A549 (cell line): ENCODE results near the gene PRDM5.

Source experiments
- BHLHE40 ChIP-seq: IDR thresholded peaks from 2 replicates; pipeline ENCODE4 v1.6.1; 2012; ENCODE audit warnings: low read depth, low read length, inconsistent platforms
- CHD2 ChIP-seq: fragments of 150-350 bp; IDR thresholded peaks from 2 replicates; pipeline ENCODE4 v1.6.1; 2014; ENCODE audit warnings: low read length; ENCODE audit not compliant: partially characterized antibody
- FOSL2 ChIP-seq, 2 experiments: fragments of 450-650 bp in 1 of 2; fragments of >200 bp in 1 of 2; sonication (Bioruptor Twin) in 1 of 2; formaldehyde crosslinking; IDR thresholded peaks; 2 replicates each; pipeline versions ENCODE4 v1.5.0 to v1.6.1; 2016 to 2020; ENCODE audit warnings: mild to moderate bottlenecking in 1 of 2, moderate library complexity in 1 of 2
- JUNB ChIP-seq: fragments of >200 bp; sonication (Bioruptor Twin); formaldehyde crosslinking; IDR thresholded peaks from 2 replicates; pipeline ENCODE4 v1.6.1; 2016
- POLR2A ChIP-seq: IDR thresholded peaks from 2 replicates; pipeline ENCODE4 v1.6.1; 2012; ENCODE audit warnings: mild to moderate bottlenecking, low read length
- RFX5 ChIP-seq: fragments of 450-650 bp; IDR thresholded peaks from 2 replicates; pipeline ENCODE4 v1.7.1; 2014; ENCODE audit warnings: antibody characterized with exemption, mild to moderate bottlenecking, moderate library complexity
- RNF2 ChIP-seq: fragments of 200-600 bp; sonication (generic); IDR thresholded peaks from 2 replicates; pipeline ENCODE4 v1.6.1; 2016; ENCODE audit warnings: low read depth, mild to moderate bottlenecking, antibody characterized with exemption, moderate library complexity, borderline replicate concordance
- TP53 ChIP-seq: fragments of 250-450 bp; sonication (Bioruptor Pico); IDR thresholded peaks from 2 replicates; pipeline ENCODE4 v1.5.0; 2021; ENCODE audit warnings: mild to moderate bottlenecking, moderate library complexity
- TF ChIP-seq, protein P1 (sequence below): fragments of >200 bp; sonication (Bioruptor Twin); formaldehyde crosslinking; IDR thresholded peaks from 3 replicates; pipeline ENCODE4 v1.5.1; 2016
- TF ChIP-seq, protein P2 (sequence below): fragments of 200-600 bp; sonication (generic); IDR thresholded peaks from 2 replicates; pipeline ENCODE4 v1.6.1; 2016; ENCODE audit warnings: antibody characterized with exemption, mild to moderate bottlenecking, moderate library complexity
- TF ChIP-seq, protein P3 (sequence below): IDR thresholded peaks from 2 replicates; pipeline ENCODE4 v1.6.1; 2012

DNA sequence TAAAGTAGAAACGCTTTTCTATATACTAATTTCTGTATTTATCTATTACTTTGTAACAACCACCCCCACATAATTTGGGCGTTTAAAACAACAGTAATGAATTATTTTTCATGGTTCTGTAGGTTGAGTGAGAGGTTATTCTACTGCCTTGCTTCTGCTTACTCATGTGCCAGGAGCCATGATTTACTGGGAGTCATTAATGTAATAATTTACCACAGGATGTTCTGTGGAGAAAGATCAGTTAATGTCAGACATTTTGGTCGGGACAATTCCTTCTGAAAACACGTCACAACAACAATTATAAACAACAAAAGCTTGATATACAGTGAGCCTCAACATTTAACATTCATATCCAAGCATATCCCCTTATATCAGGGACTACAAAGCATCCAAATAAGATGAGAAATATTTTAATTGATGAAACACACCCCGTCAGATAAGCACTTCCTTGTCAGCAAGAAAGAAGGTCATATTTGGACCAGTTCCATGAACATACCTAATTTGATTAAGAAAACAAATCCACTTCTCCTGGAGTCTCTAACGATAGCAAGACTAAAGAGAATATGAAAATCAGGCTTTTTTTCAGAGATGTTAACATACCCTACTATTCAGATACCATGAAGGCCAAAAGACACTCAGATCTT, 238.5 kb downstream of the PRDM5 start:
- TF ChIP-seq, protein P1, sequence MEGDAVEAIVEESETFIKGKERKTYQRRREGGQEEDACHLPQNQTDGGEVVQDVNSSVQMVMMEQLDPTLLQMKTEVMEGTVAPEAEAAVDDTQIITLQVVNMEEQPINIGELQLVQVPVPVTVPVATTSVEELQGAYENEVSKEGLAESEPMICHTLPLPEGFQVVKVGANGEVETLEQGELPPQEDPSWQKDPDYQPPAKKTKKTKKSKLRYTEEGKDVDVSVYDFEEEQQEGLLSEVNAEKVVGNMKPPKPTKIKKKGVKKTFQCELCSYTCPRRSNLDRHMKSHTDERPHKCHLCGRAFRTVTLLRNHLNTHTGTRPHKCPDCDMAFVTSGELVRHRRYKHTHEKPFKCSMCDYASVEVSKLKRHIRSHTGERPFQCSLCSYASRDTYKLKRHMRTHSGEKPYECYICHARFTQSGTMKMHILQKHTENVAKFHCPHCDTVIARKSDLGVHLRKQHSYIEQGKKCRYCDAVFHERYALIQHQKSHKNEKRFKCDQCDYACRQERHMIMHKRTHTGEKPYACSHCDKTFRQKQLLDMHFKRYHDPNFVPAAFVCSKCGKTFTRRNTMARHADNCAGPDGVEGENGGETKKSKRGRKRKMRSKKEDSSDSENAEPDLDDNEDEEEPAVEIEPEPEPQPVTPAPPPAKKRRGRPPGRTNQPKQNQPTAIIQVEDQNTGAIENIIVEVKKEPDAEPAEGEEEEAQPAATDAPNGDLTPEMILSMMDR: no peak
- no peak for TF ChIP-seq POLR2A
- TF ChIP-seq, protein P2, sequence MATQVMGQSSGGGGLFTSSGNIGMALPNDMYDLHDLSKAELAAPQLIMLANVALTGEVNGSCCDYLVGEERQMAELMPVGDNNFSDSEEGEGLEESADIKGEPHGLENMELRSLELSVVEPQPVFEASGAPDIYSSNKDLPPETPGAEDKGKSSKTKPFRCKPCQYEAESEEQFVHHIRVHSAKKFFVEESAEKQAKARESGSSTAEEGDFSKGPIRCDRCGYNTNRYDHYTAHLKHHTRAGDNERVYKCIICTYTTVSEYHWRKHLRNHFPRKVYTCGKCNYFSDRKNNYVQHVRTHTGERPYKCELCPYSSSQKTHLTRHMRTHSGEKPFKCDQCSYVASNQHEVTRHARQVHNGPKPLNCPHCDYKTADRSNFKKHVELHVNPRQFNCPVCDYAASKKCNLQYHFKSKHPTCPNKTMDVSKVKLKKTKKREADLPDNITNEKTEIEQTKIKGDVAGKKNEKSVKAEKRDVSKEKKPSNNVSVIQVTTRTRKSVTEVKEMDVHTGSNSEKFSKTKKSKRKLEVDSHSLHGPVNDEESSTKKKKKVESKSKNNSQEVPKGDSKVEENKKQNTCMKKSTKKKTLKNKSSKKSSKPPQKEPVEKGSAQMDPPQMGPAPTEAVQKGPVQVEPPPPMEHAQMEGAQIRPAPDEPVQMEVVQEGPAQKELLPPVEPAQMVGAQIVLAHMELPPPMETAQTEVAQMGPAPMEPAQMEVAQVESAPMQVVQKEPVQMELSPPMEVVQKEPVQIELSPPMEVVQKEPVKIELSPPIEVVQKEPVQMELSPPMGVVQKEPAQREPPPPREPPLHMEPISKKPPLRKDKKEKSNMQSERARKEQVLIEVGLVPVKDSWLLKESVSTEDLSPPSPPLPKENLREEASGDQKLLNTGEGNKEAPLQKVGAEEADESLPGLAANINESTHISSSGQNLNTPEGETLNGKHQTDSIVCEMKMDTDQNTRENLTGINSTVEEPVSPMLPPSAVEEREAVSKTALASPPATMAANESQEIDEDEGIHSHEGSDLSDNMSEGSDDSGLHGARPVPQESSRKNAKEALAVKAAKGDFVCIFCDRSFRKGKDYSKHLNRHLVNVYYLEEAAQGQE: no peak
- no peak for TF ChIP-seq BHLHE40
- TF ChIP-seq TP53 (CRISPR knock-in tag): no peak
- no peak for TF ChIP-seq FOSL2 (IDR thresholded peaks at IDR 0.05)
- TF ChIP-seq FOSL2 (CRISPR knock-in tag; IDR thresholded peaks at IDR 0.05): no peak
- TF ChIP-seq RNF2: no peak
- no peak for TF ChIP-seq RFX5
- TF ChIP-seq, protein P3, sequence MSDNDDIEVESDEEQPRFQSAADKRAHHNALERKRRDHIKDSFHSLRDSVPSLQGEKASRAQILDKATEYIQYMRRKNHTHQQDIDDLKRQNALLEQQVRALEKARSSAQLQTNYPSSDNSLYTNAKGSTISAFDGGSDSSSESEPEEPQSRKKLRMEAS: no peak
- no peak for TF ChIP-seq JUNB
- TF ChIP-seq CHD2: no peak
